Measurements from ENCODE around the gene TMEM184B. TPM values are rescaled to one million over a fixed set of nuclear protein-coding genes. Genes with fewer than 3 reads are reported as not detected.

TMEM184B gene
- total RNA-seq, 3 donors from 2014 or later: 30.6 to 49.5 (median 42.4) TPM

GRCh38 chr22:38247713-38248112 is 25.1 kb downstream of the TMEM184B start:
- TF ChIP-seq CTCF (IDR thresholded peaks at IDR 0.05): no peak
- TF ChIP-seq POLR2A (IDR thresholded peaks at IDR 0.05): no peak
- TF ChIP-seq POLR2AphosphoS5 (IDR thresholded peaks at IDR 0.05): no peak
- intact Hi-C loops (cut with DNase I; ENCODE audit: low total_unique reads): no loop called here
- no peak for DNase-seq (ENCODE audit: low spot score in 2 of 2)
- no peak overlapping the region for H3K4me3 ChIP-seq
- no peaks in the 10 kb centered on the region for H3K9me3 ChIP-seq
- peaks cover 0 to 5% of the 10 kb centered on the region in 2 donors for H3K4me1 ChIP-seq
- H3K27me3 ChIP-seq: no peaks in the 10 kb centered on the region
- peak overlapping the region; percentile 67 to 82 for H3K27ac ChIP-seq
- no peaks in the 10 kb centered on the region for H3K36me3 ChIP-seq

- Histone ChIP-seq H3K4me3 (no peak overlapping the region), H3K9me3 (no peaks in the 10 kb centered on the region), H3K36me3 (no peaks in the 10 kb centered on the region), H3K4me1 (peaks cover 0 to 5% of the 10 kb centered on the region in 2 donors), H3K27ac (peak overlapping the region; percentile 67 to 82), H3K27me3 (no peaks in the 10 kb centered on the region)
- peak in 1 of 2 donors; percentile 50 for DNase-seq (ENCODE audit: low spot score in 2 of 2)
- intact Hi-C loops (cut with DNase I; ENCODE audit: low total_unique reads): no loop called here
- no peak for TF ChIP-seq POLR2A (IDR thresholded peaks at IDR 0.05)
- no peak for TF ChIP-seq POLR2AphosphoS5 (IDR thresholded peaks at IDR 0.05)
- TF ChIP-seq CTCF (IDR thresholded peaks at IDR 0.05): no peak
Measured at GRCh38 chr22:38246692-38247091, 26.1 kb downstream of the TMEM184B start.

GRCh38 chr22:38246046-38246658 is 26.7 kb downstream of the TMEM184B start:
- intact Hi-C loops (cut with DNase I; ENCODE audit: low total_unique reads): no loop called here
- Histone ChIP-seq H3K4me3 (no peak overlapping the region), H3K4me1 (peaks cover 0 to 5% of the 10 kb centered on the region in 2 donors), H3K36me3 (no peaks in the 10 kb centered on the region), H3K9me3 (no peaks in the 10 kb centered on the region), H3K27ac (peak overlapping the region; percentile 67 to 82), H3K27me3 (no peaks in the 10 kb centered on the region)
- DNase-seq (ENCODE audit: low spot score in 2 of 2): no peak
- TF ChIP-seq POLR2AphosphoS5 (IDR thresholded peaks at IDR 0.05) (no peak), CTCF (IDR thresholded peaks at IDR 0.05) (no peak), POLR2A (IDR thresholded peaks at IDR 0.05) (no peak)

- Histone ChIP-seq H3K9me3 (no peaks in the 10 kb centered on the region), H3K4me1 (peaks cover 0 to 10% of the 10 kb centered on the region in 2 donors), H3K4me3 (no peak overlapping the region), H3K36me3 (no peaks in the 10 kb centered on the region), H3K27ac (no peak overlapping the region), H3K27me3 (no peaks in the 10 kb centered on the region)
- no peak for DNase-seq (ENCODE audit: low spot score in 2 of 2)
- no peak for TF ChIP-seq POLR2AphosphoS5 (IDR thresholded peaks at IDR 0.05)
- no peak for TF ChIP-seq CTCF (IDR thresholded peaks at IDR 0.05)
- TF ChIP-seq POLR2A (IDR thresholded peaks at IDR 0.05): no peak
- intact Hi-C loops (cut with DNase I; ENCODE audit: low total_unique reads): no loop called here
Measured at GRCh38 chr22:38244106-38244505, 28.7 kb downstream of the TMEM184B start.

- H3K27ac ChIP-seq: peak overlapping the region; percentile 42 to 67
- intact Hi-C loops (cut with DNase I; ENCODE audit: low total_unique reads): no loop called here
- H3K27me3 ChIP-seq: no peaks in the 10 kb centered on the region
- TF ChIP-seq POLR2AphosphoS5 (IDR thresholded peaks at IDR 0.05) (no peak), CTCF (IDR thresholded peaks at IDR 0.05) (no peak), POLR2A (IDR thresholded peaks at IDR 0.05) (no peak)
- H3K36me3 ChIP-seq: no peaks in the 10 kb centered on the region
- peaks cover 3 to 19% of the 10 kb centered on the region in 2 donors for H3K4me1 ChIP-seq
- H3K9me3 ChIP-seq: no peaks in the 10 kb centered on the region
- DNase-seq (ENCODE audit: low spot score in 2 of 2): no peak
- H3K4me3 ChIP-seq: no peak overlapping the region
Measured at GRCh38 chr22:38243007-38243765, 29.6 kb downstream of the TMEM184B start.
